GM12874 (cell line): ENCODE data around the gene AMIGO3.

Source experiments
- TF ChIP-seq, protein P1 (sequence below): IDR thresholded peaks from 2 replicates; pipeline ENCODE4 v1.5.1; 2011; ENCODE audit warnings: low read depth, mild to moderate bottlenecking, control low read depth, low read length, moderate library complexity; ENCODE audit not compliant: insufficient read depth

The AMIGO3 gene

DNA sequence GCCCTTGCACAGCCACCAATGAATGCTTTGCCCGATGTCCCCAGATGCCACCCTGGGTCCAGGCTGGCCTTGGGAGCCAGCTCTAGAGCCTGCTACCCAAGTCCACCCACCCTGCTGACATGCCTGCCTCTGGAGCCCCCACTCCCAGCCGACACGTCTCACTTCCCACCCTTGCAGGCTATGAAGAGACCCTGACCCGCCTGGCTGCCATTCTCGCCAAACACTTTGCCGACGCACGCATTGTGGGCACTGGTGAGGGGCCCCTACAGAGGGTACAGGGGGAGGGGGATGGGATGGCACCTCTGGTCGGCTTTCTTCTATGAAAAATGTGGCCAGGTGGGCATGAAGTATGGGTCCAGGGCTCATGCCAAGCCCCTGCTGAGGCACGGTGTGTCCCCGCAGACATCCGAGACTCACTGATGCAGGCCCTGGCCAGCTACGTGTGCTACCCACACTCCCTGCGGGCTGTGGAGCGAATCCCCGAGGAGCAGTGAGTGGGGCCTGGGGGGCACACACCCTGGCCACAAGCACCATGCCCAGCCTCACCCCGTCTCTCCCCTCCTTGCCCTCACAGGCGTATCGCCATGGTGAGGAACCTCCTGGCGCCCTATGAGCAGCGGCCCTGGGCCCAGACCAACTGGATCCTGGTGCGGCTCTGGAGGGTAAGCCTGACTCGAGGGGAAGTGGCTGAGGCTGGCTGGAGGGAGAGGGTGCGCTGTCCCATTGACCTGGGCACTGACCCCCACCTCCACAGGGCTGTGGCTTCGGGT lies 6.0 kb downstream of the AMIGO3 start:
- TF ChIP-seq, protein P1, sequence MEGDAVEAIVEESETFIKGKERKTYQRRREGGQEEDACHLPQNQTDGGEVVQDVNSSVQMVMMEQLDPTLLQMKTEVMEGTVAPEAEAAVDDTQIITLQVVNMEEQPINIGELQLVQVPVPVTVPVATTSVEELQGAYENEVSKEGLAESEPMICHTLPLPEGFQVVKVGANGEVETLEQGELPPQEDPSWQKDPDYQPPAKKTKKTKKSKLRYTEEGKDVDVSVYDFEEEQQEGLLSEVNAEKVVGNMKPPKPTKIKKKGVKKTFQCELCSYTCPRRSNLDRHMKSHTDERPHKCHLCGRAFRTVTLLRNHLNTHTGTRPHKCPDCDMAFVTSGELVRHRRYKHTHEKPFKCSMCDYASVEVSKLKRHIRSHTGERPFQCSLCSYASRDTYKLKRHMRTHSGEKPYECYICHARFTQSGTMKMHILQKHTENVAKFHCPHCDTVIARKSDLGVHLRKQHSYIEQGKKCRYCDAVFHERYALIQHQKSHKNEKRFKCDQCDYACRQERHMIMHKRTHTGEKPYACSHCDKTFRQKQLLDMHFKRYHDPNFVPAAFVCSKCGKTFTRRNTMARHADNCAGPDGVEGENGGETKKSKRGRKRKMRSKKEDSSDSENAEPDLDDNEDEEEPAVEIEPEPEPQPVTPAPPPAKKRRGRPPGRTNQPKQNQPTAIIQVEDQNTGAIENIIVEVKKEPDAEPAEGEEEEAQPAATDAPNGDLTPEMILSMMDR, result no peak

DNA sequence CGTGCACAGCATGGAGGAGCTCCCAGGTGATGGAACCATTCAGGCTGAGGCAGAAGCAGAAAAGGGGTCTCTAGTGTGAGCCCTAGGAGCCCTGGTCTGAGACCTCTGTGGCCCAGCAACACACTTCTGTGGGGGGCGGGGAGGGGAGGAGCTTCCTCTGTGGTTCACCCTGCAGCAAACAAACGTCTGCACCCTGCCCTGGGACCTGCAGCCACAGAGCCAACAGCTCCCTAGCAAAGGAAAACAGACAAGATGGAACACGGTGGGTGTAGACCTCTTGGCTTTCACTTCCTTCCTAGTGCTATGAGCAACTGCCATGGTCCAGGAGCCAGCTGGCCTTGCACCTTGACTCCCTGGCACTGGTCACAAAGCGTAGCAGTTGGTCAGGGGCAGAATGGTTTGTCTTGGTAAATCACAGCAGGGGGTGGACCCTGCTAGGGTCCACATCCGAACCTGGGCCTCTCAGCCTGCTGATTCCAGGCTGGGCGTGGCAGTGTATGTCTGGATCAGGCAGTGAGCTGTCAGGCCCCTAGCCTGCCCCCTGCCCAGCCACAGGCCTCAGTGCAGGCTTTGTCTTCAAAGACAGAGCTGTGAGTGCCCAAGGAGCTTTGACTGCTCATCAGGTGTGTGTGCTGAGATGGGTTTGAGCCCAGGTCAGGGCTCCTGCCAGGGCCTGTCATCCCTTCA lies 6.7 kb downstream of the AMIGO3 start:
- TF ChIP-seq, protein P1, result no peak

DNA sequence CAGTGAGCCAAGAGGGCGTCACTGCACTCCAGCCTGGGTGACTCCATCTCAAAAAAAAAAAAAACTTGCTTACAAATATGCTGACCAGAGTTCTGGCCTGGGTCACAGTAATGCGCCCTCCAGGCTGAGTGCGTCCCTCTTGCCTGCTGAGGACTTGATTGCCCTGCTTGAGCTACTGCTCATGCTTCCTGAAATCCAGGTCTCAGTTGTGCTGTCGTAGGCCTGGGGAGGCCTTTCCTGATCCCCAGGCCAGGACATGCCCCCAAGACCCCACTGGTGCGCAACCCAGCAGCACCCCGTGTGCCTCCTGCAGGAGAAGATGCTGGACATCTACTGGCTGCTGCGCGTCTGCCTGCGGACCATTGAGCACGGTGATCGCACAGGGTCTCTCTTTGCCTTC lies 7.3 kb downstream of the AMIGO3 start:
- TF ChIP-seq, protein P1, result no peak

DNA sequence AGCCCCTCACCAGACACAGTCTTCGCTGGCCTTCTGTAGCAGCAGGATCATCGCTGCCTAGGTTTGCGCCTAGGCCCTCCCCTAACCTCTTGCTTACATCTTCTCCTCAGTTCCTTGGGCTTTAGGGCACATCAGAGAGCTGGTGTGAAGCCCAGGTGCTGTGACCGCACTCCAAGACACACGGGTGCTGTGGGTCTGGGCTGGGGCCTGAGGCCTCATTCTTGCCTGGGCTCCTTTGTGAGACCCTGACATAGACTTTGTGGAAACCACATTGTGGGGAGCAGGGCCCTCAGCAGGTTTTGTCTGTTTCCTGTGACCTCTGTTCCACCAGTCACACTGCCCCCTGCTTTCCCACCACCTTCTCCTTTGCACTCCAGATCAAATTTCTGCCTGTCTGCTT lies 8.0 kb downstream of the AMIGO3 start:
- TF ChIP-seq, protein P1, result no peak

DNA sequence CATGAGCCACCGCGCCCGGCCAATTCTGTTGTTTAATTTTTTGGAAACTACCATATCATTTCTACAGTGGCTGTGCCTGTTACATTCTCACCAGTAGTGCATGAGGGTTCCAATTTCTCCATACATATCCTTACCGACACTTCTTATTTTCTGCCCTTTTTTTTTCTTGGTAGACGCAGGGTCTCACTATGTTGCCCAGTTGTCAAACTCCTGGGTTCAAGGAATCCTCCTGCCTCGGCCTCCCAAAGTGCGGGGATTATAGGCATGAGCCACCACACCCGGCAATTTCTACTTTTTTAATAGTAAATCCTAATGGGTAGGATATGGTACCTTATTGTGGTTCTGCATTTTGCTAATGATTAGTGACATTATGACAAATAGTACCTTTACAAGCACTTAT lies 9.6 kb downstream of the AMIGO3 start:
- TF ChIP-seq, protein P1, result no peak

DNA sequence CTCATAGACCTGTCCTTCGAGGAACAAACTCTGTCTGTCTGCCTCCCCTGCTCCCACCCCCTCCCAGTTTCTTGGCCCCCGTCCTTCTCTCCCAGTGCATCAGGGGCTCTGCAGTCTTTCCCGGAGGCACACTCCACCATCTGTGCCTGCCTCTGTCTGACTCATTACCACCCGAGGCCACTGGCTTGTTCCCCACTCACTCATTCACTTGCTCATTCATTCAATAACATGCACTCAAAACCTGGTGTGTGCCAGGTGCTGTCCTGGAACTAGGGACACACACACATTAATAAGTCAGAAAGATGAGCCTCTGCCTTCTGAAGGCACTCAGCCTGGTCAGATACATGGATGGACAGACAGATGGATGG lies 12.4 kb downstream of the AMIGO3 start:
- TF ChIP-seq, protein P1, result no peak

DNA sequence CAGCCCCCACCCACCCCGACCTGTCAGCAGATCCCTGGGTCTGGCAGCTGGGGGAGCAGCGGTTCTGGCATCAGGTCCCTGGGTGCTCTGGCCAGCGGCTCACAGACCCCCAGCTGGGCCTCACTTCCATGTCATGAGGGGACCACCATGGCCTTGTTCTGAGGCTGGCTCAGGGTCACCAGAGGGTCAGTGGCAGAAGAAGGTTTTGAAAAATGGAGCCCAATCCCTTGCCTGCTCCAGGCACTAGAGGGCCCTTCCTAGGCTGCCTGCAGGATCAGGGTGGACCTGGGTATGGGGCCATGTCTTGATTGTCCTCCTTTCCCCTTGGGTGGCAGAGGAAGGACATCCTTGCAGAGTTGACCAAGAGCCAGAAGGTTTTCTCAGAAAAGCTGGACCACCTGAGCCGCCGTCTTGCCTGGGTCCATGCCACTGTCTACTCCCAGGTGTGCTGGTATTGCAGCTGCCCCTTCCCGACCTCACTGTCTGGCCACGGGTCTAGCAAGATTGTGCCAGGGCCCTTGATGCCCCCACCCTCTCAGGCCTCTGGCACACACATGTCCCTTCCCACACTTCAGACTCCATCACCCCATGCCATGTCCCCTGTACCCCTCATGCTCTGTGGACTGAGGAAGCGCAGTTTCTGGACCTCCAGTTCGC lies 12.9 kb downstream of the AMIGO3 start:
- TF ChIP-seq, protein P1, result no peak
